ENCODE measurements around the gene ZNF48. TPM values are rescaled to one million over a fixed set of nuclear protein-coding genes. Genes with fewer than 3 reads are reported as not detected.

Gene ZNF48
- polyA plus RNA-seq, 1 donor (not counting 4 experiments of a cell fraction or from before 2014, with no cell fraction given): 4.3 TPM

DNA sequence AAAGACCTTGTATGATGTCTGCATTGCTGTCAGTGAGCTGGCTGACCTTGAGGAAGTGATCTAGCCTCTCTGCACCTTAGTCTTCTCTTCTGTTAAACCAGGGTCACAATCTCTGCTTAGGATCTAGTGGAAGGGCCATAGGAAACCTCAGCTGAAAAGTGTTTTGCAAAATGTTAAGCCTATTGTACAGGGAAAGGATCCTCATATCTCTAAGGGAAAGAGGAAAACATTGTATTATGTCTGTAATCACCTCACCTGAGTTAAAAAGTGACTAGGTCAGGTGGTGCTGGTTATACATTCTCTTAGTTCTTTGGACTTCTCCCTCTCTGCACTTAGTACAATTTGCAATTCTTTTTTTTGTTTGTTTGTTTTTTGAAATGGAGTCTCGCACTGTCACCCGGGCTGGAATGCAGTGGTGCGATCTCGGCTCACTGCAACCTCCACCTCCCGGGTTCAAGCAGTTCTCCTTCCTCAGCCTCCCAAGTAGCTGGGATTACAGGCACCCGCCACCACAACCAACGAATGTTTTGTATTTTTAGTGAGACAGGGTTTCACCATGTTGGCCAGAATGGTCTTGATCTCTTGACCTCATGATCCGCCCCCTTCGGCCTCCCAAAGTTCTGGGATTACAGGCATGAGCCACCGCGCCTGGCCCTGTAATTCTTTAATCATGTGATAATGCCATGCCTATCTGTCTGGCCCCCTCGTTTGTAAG is 52.4 kb downstream of the ZNF48 start:
- Histone ChIP-seq H3K9me1 (ENCODE audit: control insufficient read depth, extremely low read depth, insufficient read depth, low read length) (no peaks in the 10 kb centered on the region), H3K4me1 (ENCODE audit: control insufficient read depth, extremely low read depth, insufficient read depth, low read length) (peaks cover 17% of the 10 kb centered on the region), H3K27me3 (ENCODE audit: control insufficient read depth, extremely low read depth, insufficient read depth, low read length) (no peaks in the 10 kb centered on the region), H3K36me3 (ENCODE audit: control insufficient read depth in 2 of 2, extremely low read depth in 1 of 2, insufficient read depth in 2 of 2, low read length in 2 of 2) (peaks cover 0 to 16% of the 10 kb centered on the region in 2 experiments), H3K79me2 (ENCODE audit: control insufficient read depth, insufficient read depth, low read length) (peaks cover 13% of the 10 kb centered on the region), H2AFZ (ENCODE audit: control insufficient read depth, low read length) (no peak overlapping the region), H3K27ac (ENCODE audit: control insufficient read depth, insufficient read depth, low read length) (no peak overlapping the region), H3K4me2 (ENCODE audit: control insufficient read depth, extremely low read depth, insufficient read depth, low read depth, low read length) (no peak overlapping the region), H3K9me3 (ENCODE audit: control insufficient read depth, low read depth, low read length) (no peaks in the 10 kb centered on the region), H3K4me3 (ENCODE audit: control insufficient read depth in 2 of 3, extremely low read depth in 1 of 3, insufficient read depth in 2 of 3, low read depth in 1 of 3, low read length in 3 of 3) (no peak overlapping the region), H4K20me1 (ENCODE audit: control insufficient read depth, extremely low read depth, insufficient read depth, low read length) (no peaks in the 10 kb centered on the region), H3K9ac (ENCODE audit: control insufficient read depth, extremely low read depth, insufficient read depth, low read length) (no peak overlapping the region)
- dilution Hi-C loops (cut with MboI; ENCODE audit: extremely low pct_ligation_motif_present, low sequenced_read_pairs): no loop called here
- DNase-seq (ENCODE audit: low read depth, low spot score) (no peak), FAIRE-seq (no peak)
- no peak for TF ChIP-seq EZH2 (IDR thresholded peaks at IDR 0.05; ENCODE audit: low read length)
- TF ChIP-seq, protein P1, sequence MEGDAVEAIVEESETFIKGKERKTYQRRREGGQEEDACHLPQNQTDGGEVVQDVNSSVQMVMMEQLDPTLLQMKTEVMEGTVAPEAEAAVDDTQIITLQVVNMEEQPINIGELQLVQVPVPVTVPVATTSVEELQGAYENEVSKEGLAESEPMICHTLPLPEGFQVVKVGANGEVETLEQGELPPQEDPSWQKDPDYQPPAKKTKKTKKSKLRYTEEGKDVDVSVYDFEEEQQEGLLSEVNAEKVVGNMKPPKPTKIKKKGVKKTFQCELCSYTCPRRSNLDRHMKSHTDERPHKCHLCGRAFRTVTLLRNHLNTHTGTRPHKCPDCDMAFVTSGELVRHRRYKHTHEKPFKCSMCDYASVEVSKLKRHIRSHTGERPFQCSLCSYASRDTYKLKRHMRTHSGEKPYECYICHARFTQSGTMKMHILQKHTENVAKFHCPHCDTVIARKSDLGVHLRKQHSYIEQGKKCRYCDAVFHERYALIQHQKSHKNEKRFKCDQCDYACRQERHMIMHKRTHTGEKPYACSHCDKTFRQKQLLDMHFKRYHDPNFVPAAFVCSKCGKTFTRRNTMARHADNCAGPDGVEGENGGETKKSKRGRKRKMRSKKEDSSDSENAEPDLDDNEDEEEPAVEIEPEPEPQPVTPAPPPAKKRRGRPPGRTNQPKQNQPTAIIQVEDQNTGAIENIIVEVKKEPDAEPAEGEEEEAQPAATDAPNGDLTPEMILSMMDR (optimal IDR thresholded peaks at IDR 0.05 in 1 of 3, IDR thresholded peaks at IDR 0.05 in 1 of 3, conservative IDR thresholded peaks at IDR 0.05 in 1 of 3; ENCODE audit: extremely low read depth in 1 of 3, insufficient read depth in 2 of 3, low read length in 3 of 3): no peak

DNA sequence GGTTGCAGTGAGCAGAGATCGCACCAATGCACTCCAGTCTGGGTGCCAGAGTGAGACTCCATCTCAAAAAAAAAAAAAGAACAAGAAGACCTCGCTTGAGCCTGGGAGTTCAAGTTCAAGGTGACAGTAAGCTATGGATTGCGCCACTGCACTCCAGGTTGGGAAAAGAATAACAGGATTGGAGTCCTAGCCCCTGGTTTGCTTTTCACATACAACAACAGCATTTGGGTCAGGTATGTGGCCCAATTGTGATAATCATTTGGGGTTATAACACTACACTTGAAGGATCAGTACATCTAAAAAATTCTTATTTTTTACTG is 53.9 kb downstream of the ZNF48 start:
- TF ChIP-seq EZH2 (IDR thresholded peaks at IDR 0.05; ENCODE audit: low read length): no peak
- H3K9me1 ChIP-seq (ENCODE audit: control insufficient read depth, extremely low read depth, insufficient read depth, low read length): no peaks in the 10 kb centered on the region
- no peak overlapping the region for H3K9ac ChIP-seq (ENCODE audit: control insufficient read depth, extremely low read depth, insufficient read depth, low read length)
- H3K79me2 ChIP-seq (ENCODE audit: control insufficient read depth, insufficient read depth, low read length): peaks cover 12% of the 10 kb centered on the region
- H2AFZ ChIP-seq (ENCODE audit: control insufficient read depth, low read length): no peak overlapping the region
- peaks cover 16% of the 10 kb centered on the region for H3K4me1 ChIP-seq (ENCODE audit: control insufficient read depth, extremely low read depth, insufficient read depth, low read length)
- H4K20me1 ChIP-seq (ENCODE audit: control insufficient read depth, extremely low read depth, insufficient read depth, low read length): no peaks in the 10 kb centered on the region
- no peak overlapping the region for H3K4me2 ChIP-seq (ENCODE audit: control insufficient read depth, extremely low read depth, insufficient read depth, low read depth, low read length)
- H3K9me3 ChIP-seq (ENCODE audit: control insufficient read depth, low read depth, low read length): no peaks in the 10 kb centered on the region
- no peak overlapping the region for H3K27ac ChIP-seq (ENCODE audit: control insufficient read depth, insufficient read depth, low read length)
- H3K27me3 ChIP-seq (ENCODE audit: control insufficient read depth, extremely low read depth, insufficient read depth, low read length): no peaks in the 10 kb centered on the region
- peaks cover 0 to 6% of the 10 kb centered on the region in 2 experiments for H3K36me3 ChIP-seq (ENCODE audit: control insufficient read depth in 2 of 2, extremely low read depth in 1 of 2, insufficient read depth in 2 of 2, low read length in 2 of 2)
- FAIRE-seq (no peak), DNase-seq (ENCODE audit: low read depth, low spot score) (no peak)
- dilution Hi-C loops (cut with MboI; ENCODE audit: extremely low pct_ligation_motif_present, low sequenced_read_pairs): no loop called here
- H3K4me3 ChIP-seq (ENCODE audit: control insufficient read depth in 2 of 3, extremely low read depth in 1 of 3, insufficient read depth in 2 of 3, low read depth in 1 of 3, low read length in 3 of 3): no peak overlapping the region

Small RNAs within 50 kb of the gene (small RNA-seq; reads per million reads assigned to genes)
- 0.07 to 1.3 (median 0.33) reads per million in 3 experiments for gene RF00406 (ENCODE audit: insufficient read length in 3 of 3, low read depth in 3 of 3, low replicate concordance in 1 of 3)

Other genes starting within 250 kb of the ZNF48 start
- gene CORO1A, start 211.8 kb upstream of the ZNF48 start, polyA plus RNA-seq: 2.8 to 5.5 TPM (median 3.0 TPM) in 3 replicates
- 41.0 to 170 TPM (median 70.4 TPM) in 3 replicates for gene BOLA2B, start 201.8 kb upstream of the ZNF48 start, polyA plus RNA-seq
- 2.3 to 9.0 TPM (median 5.4 TPM) in 3 replicates for gene SLX1A, start 201.5 kb upstream of the ZNF48 start, polyA plus RNA-seq
- 4.7 to 10.1 TPM (median 8.0 TPM) in 3 replicates for gene SULT1A3, start 196.2 kb upstream of the ZNF48 start, polyA plus RNA-seq
- gene NPIPB13, start 146.9 kb upstream of the ZNF48 start, polyA plus RNA-seq: 1.0 to 2.0 TPM (median 1.6 TPM) in 3 replicates
- gene CD2BP2, start 40.1 kb upstream of the ZNF48 start, polyA plus RNA-seq: 41.2 to 49.5 TPM (median 44.4 TPM) in 3 replicates
- gene TBC1D10B, start 24.9 kb upstream of the ZNF48 start, polyA plus RNA-seq: 8.6 to 20.0 TPM (median 8.9 TPM) in 3 replicates
- 0.82 TPM in 1 of 3 replicates, not detected in the others for gene MYL11, start 20.6 kb upstream of the ZNF48 start, polyA plus RNA-seq
- gene SEPTIN1, start 12.9 kb upstream of the ZNF48 start, polyA plus RNA-seq: 0.04 TPM in 1 of 3 replicates, not detected in the others
- 2.8 to 4.1 TPM (median 4.0 TPM) in 3 replicates for gene ZNF771, start 12.2 kb downstream of the ZNF48 start, polyA plus RNA-seq
- 68.5 to 95.8 TPM (median 88.5 TPM) in 3 replicates for gene DCTPP1, start 34.6 kb downstream of the ZNF48 start, polyA plus RNA-seq
- gene SEPHS2, start 50.5 kb downstream of the ZNF48 start, polyA plus RNA-seq: 33.2 to 38.1 TPM (median 36.5 TPM) in 3 replicates
- gene ITGAL, start 77.3 kb downstream of the ZNF48 start, polyA plus RNA-seq: not detected in 3 replicates
- 10.9 to 16.6 TPM (median 13.7 TPM) in 3 replicates for gene ZNF768, start 131.1 kb downstream of the ZNF48 start, polyA plus RNA-seq
- 2.2 to 4.3 TPM (median 2.7 TPM) in 3 replicates for gene ZNF747, start 139.4 kb downstream of the ZNF48 start, polyA plus RNA-seq
- gene ZNF764, start 163.0 kb downstream of the ZNF48 start, polyA plus RNA-seq: 1.6 to 2.3 TPM (median 1.6 TPM) in 3 replicates
- gene ZNF688, start 176.3 kb downstream of the ZNF48 start, polyA plus RNA-seq: 3.8 to 4.9 TPM (median 4.3 TPM) in 3 replicates
- gene ZNF785, start 190.3 kb downstream of the ZNF48 start, polyA plus RNA-seq: 3.4 to 4.6 TPM (median 4.1 TPM) in 3 replicates
- gene ZNF689, start 215.0 kb downstream of the ZNF48 start, polyA plus RNA-seq: 2.1 to 5.7 TPM (median 3.3 TPM) in 3 replicates